Kidney (tissue), 14 donors: ENCODE results near the gene FKBP2. TPM values are rescaled to one million over a fixed set of nuclear protein-coding genes. Genes with fewer than 3 reads are reported as not detected.

Source experiments
- DNase-seq, 5 donors: peaks; one replicate each; pipeline ENCODE4 v3.0.0-alpha.2; 2013 to 2020
- FAIRE-seq: peaks from 2 replicates; lab custom pipeline; 2012; peaks lifted over from hg19 to GRCh38; lab: Jason Lieb, UNC
- H3K27ac ChIP-seq, 2 donors: one replicate each; pipeline ENCODE4 v1.7.0; 2013; ENCODE audit warnings: low read depth in 2 of 2, low read length in 2 of 2, inconsistent platforms in 1 of 2
- H3K27me3 ChIP-seq: one replicate; pipeline ENCODE4 v1.7.1; 2013; ENCODE audit warnings: low read length, inconsistent platforms; ENCODE audit not compliant: control insufficient read depth, insufficient read depth
- H3K36me3 ChIP-seq, 3 donors: one replicate each; pipeline versions ENCODE4 v1.7.0 to v1.7.1; 2013; ENCODE audit warnings: low read length in 3 of 3, control low read depth in 1 of 3, inconsistent platforms in 1 of 3; ENCODE audit not compliant: insufficient read depth in 3 of 3, control insufficient read depth in 2 of 3
- H3K4me1 ChIP-seq, 3 donors: one replicate each; pipeline versions ENCODE4 v1.7.0 to v1.7.1; 2013; ENCODE audit warnings: low read length in 3 of 3, inconsistent platforms in 1 of 3, low read depth in 1 of 3; ENCODE audit not compliant: control insufficient read depth in 2 of 3, insufficient read depth in 2 of 3
- H3K4me3 ChIP-seq, 3 donors: one replicate each; pipeline versions ENCODE4 v1.7.0 to v1.8.1; 2013; ENCODE audit warnings: low read length in 3 of 3, control low read depth in 1 of 3, inconsistent platforms in 1 of 3
- H3K9ac ChIP-seq, 3 donors: one replicate each; pipeline versions ENCODE4 v1.7.0 to v1.7.1; 2013; ENCODE audit warnings: low read length in 3 of 3, control low read depth in 1 of 3, inconsistent platforms in 1 of 3
- H3K9me3 ChIP-seq, 3 donors: one replicate each; pipeline versions ENCODE4 v1.7.0 to v1.7.1; 2013; ENCODE audit warnings: low read length in 3 of 3, control low read depth in 1 of 3, inconsistent platforms in 1 of 3; ENCODE audit not compliant: control insufficient read depth in 2 of 3, insufficient read depth in 1 of 3
- intact Hi-C: fragments of 100-400 bp; cut with DNase I; formaldehyde crosslinking; loops from one replicate; pipeline ENCODE4 v1.11.1; 2022
- polyA plus RNA-seq: library from polyadenylated mRNA; stranded (reverse); fragments of 350-450 nt; fragmentation: Illumina TruSeq; extraction: RNeasy Lipid Tissue Mini Kit (QIAGEN cat#74804); gene quantifications from one replicate; pipeline ENCODE4 v1.2.3, GENCODE V29; 2014; ENCODE audit warnings: low read depth, low replicate concordance; ENCODE audit not compliant: insufficient read depth
- total RNA-seq: library from RNA; stranded (reverse); fragmentation: NEBNext Ultra II Directional; extraction: Animal tissue kit (Norgen Biotek cat#: 25700); gene quantifications from one replicate; pipeline ENCODE4 v1.2.1, GENCODE V29; 2021
- TF ChIP-seq, protein P1 (sequence below): IDR thresholded peaks from 3 replicates; pipeline ENCODE4 v1.5.1; 2012; ENCODE audit warnings: mild to moderate bottlenecking, moderate library complexity, borderline replicate concordance; ENCODE audit not compliant: insufficient read depth; ENCODE audit errors: extremely low read depth
- donor health status: control.
- donor health status: control.
- donor health status: control.
- donor health status: control.
- donor health status: control.
- donor health status: DM: yes; HTN: yes; CAD: no.
- donor health status: Normal renal cell carcinoma (clear cell type).

FKBP2 gene
- total and polyA plus RNA-seq, 2 donors from 2014 or later, result 76.0 to 411 TPM

DNA sequence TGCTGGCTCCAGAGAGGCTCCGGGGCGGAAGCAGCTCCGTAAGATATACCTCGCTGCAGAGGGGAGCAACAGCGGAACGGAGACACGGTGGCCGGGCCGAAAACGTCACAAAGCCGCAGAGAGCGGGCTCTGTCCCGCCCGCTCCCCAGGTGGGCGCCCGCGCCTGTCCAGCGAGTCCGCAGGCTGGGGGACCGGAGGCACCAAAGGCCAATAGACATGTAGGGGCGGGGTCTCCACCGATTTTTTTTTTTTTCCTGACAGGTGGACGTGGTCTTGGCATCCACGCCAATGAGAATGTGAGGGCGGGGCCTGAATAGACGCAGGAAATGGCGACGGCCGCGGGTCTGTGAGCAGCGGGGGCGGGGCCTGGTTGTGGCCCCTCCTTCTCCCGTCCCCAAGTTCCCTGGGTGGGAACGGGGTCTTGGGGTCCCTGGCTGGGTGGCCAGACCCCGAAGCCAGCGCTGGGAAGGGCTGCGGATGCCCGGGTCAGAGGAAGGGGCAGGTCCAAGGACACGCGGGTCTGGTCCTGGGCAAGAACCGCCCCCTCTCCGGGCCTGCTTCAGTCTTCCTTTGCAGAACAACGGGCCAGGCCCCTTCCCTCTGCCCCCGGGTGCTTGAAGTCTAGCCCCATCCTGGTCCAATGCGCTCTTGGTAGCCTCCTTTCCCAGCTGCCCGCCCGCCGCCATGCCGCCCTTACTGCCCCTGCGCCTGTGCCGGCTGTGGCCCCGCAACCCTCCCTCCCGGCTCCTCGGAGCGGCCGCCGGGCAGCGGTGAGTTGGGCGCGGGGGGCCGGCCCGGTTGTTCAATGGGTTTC lies 10.5 kb upstream of the FKBP2 start, which contains the start of gene DNAJC4:
Gene DNAJC4, plus strand, starts transcription at position 378 of the 814 bp plus-strand sequence. Its CDS starts 307 bp downstream, at position 685.
- peak; percentile 96 to 99 (median 98) for DNase-seq
- H3K36me3 ChIP-seq, result no peaks in the 10 kb centered on the region
- peaks cover 0 to 39% (median 29%) of the 10 kb centered on the region in 3 donors for H3K4me1 ChIP-seq
- peak within 1 kb of the TSS; percentile 62 to 78 (median 77) for H3K9ac ChIP-seq
- intact Hi-C loops, result no loop called here
- H3K9me3 ChIP-seq, result no peaks in the 10 kb centered on the region
- peak within 1 kb of the TSS; percentile 89 to 96 for H3K27ac ChIP-seq
- FAIRE-seq, result peak; percentile 44
- peak within 1 kb of the TSS; percentile 51 to 77 (median 73) for H3K4me3 ChIP-seq
- H3K27me3 ChIP-seq, result no peaks in the 10 kb centered on the region
- TF ChIP-seq, protein P1, sequence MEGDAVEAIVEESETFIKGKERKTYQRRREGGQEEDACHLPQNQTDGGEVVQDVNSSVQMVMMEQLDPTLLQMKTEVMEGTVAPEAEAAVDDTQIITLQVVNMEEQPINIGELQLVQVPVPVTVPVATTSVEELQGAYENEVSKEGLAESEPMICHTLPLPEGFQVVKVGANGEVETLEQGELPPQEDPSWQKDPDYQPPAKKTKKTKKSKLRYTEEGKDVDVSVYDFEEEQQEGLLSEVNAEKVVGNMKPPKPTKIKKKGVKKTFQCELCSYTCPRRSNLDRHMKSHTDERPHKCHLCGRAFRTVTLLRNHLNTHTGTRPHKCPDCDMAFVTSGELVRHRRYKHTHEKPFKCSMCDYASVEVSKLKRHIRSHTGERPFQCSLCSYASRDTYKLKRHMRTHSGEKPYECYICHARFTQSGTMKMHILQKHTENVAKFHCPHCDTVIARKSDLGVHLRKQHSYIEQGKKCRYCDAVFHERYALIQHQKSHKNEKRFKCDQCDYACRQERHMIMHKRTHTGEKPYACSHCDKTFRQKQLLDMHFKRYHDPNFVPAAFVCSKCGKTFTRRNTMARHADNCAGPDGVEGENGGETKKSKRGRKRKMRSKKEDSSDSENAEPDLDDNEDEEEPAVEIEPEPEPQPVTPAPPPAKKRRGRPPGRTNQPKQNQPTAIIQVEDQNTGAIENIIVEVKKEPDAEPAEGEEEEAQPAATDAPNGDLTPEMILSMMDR, result no peak

DNA sequence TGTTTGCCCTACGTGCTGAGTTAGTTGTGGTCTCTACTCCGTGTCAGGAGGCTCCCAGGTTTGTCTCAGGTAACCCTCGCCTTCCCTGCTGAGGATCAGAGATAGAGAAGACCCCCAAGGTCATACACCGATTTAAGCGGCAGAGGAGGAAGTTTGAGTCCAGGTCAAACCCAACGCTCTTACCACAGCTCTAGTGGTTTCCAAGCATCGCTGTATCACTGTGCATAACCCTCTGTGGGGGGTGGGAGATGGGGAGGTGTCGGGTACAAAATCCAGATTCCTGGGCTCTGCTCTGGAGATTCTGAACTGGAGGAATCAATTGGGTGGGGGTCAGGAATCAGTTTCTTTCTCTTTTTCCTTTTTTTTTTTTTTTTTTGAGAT lies 9.9 kb upstream of the FKBP2 start:
- peaks cover 0 to 42% (median 34%) of the 10 kb centered on the region in 3 donors for H3K4me1 ChIP-seq
- FAIRE-seq, result no peak

DNA sequence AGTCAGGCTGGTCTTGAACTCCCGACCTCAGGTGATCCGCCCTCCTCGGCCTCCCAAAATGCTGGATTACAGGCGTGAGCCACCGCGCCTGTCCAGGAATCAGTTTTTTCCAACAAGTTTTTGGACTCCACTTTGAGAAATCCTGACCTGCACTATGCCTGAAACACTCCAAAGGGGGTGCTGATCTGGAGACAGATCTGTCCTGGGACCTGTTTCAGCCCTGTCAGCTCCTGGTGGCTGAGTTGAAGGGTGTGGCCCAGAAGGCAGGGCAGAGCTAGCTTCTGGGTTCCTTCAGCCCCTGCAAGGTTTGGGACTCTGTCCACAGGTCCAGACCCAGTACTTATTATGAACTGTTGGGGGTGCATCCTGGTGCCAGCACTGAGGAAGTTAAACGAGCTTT lies 9.3 kb upstream of the FKBP2 start:
- Histone ChIP-seq H3K27me3 (no peaks in the 10 kb centered on the region), H3K4me3 (no peak overlapping the region), H3K4me1 (peaks cover 0 to 40% (median 34%) of the 10 kb centered on the region in 3 donors), H3K9ac (no peak overlapping the region), H3K36me3 (no peaks in the 10 kb centered on the region), H3K27ac (no peak overlapping the region), H3K9me3 (no peaks in the 10 kb centered on the region)
- DNase-seq, result no peak
- FAIRE-seq, result no peak
- intact Hi-C loops, result no loop called here
- TF ChIP-seq, protein P1, result no peak

More for the DNA sequence above, 9.9 kb upstream of the FKBP2 start:
- Histone ChIP-seq H3K36me3 (no peaks in the 10 kb centered on the region), H3K27me3 (no peaks in the 10 kb centered on the region), H3K9me3 (no peaks in the 10 kb centered on the region), H3K9ac (peak overlapping the region; percentile 62 to 78 (median 68)), H3K27ac (peak overlapping the region; percentile 89 to 96), H3K4me3 (peak overlapping the region; percentile 51 to 77 (median 73))
- no peak for DNase-seq
- intact Hi-C loops, result no loop called here
- TF ChIP-seq, protein P1, result no peak
